ENCODE results near the gene WAPL.

- no peak for TF ChIP-seq YY1 (IDR thresholded peaks at IDR 0.05; ENCODE audit: low read depth)
- no peak for TF ChIP-seq EP300 (IDR thresholded peaks at IDR 0.05; ENCODE audit: borderline replicate concordance)
- TF ChIP-seq RAD21 (IDR thresholded peaks at IDR 0.05; ENCODE audit: low read depth): no peak
- no peak for TF ChIP-seq TCF12 (IDR thresholded peaks at IDR 0.05; ENCODE audit: low read depth)
- TF ChIP-seq REST (IDR thresholded peaks at IDR 0.05; ENCODE audit: low read depth): no peak
- no peak for TF ChIP-seq MAX (IDR thresholded peaks at IDR 0.05)
- TF ChIP-seq NFIC (IDR thresholded peaks at IDR 0.05): no peak
- TF ChIP-seq TAF1 (IDR thresholded peaks at IDR 0.05; ENCODE audit: low read depth): no peak
These were observed 70.0 kb downstream of the WAPL start for GRCh38 chr10:86451604-86451960.

All from Ishikawa (cell line).